ENCODE results near the gene DEUP1.

DNA sequence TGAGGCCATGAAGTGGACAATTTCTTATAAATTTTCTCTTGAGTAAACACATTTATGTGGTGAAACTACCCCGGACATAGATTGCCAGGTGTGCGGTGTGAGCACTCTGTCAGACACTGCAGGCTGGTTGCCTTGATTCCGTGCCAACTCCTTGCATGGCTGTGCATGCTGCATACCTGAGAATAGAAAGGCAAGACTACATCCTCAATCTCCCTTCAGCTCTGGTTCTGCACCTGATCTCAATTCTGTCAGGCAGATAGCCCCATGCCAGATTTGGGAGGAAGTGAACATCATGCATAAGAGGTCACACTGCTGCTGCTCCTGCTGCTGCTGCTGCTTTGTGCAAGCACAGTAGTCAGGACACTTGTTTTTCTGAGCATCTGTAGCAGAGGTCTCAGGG lies 42.5 kb upstream of the DEUP1 start:
- TF ChIP-seq CTCF (IDR thresholded peaks at IDR 0.05), result no peak
- no peak for TF ChIP-seq POLR2A (IDR thresholded peaks at IDR 0.05)
- TF ChIP-seq POLR2AphosphoS5 (IDR thresholded peaks at IDR 0.05), result no peak
- TF ChIP-seq EP300 (IDR thresholded peaks at IDR 0.05), result no peak
